ENCODE data around the gene P2RY10. TPM values are rescaled to one million over a fixed set of nuclear protein-coding genes. Genes with fewer than 3 reads are reported as not detected.

The P2RY10 gene, protein sequence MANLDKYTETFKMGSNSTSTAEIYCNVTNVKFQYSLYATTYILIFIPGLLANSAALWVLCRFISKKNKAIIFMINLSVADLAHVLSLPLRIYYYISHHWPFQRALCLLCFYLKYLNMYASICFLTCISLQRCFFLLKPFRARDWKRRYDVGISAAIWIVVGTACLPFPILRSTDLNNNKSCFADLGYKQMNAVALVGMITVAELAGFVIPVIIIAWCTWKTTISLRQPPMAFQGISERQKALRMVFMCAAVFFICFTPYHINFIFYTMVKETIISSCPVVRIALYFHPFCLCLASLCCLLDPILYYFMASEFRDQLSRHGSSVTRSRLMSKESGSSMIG
- not detected in 2 replicates for total RNA-seq

DNA sequence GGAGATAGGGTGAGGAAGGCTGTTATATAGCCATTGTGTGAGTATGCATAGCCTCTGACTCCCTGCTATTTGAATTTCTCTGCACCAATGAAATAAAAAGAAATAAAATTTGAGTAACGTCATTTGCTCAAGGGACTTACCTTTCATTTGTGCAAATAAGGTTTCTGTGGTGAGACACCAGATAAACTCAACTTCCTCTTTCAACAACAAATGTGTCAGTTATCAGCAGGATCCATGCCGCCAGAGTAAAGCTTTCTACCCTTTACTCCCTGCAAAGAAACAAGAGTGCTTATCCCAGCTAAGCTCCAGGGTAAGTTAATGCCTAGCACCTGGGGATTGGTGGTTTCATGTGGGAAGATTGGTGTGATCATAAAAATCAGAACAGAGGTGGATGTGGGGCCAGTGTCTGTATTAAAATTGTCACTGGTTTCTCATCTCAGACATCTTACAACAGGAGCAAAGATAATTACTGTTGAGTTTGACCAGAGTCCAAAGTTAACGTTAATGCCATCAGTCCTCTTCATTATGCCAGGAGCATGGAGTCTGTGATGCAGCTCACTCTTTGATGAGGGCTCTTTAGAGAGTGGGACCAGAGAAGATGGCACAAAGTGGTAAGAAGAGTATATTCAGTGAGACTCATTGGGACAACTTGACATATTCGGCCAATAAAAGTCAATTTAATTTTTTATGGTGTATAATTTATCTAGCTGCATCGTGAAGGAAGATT, at the start of gene P2RY10:
P2RY10 (plus strand) TSS at position 206 of the 727 bp plus-strand sequence. CDS start 15,130 bp downstream, outside the sequence.

Other genes starting within 250 kb of the P2RY10 start
- gene LPAR4, start 197.7 kb upstream of the P2RY10 start, total RNA-seq, result under 0.01 TPM in 2 replicates
- not detected in 2 replicates for gene GPR174, start 199.3 kb downstream of the P2RY10 start, total RNA-seq